ENCODE measurements around the gene BLTP3A. TPM values are rescaled to one million over a fixed set of nuclear protein-coding genes. Genes with fewer than 3 reads are reported as not detected.
"Not testable (repeated sequence)": the region's sequence is repeated elsewhere in the genome, so short reads cannot be mapped to it uniquely, and the experiment has no call there.

Gene BLTP3A
- total RNA-seq, 4 donors from 2014 or later = 7.5 to 13.1 (median 9.8) TPM

- Histone ChIP-seq H3K27ac (replicated peaks in 1 of 4) (no peak overlapping the region), H3K36me3 (no peaks in the 10 kb centered on the region), H3K4me3 (no peak overlapping the region), H3K4me1 (peaks cover 5 to 19% (median 12%) of the 10 kb centered on the region in 4 donors), H3K27me3 (no peaks in the 10 kb centered on the region), H3K9me3 (no peaks in the 10 kb centered on the region)
- no peak for DNase-seq (ENCODE audit: extremely low spot score)
- 95% methylated on average over 3 of the region's 3 CpGs for WGBS
- intact Hi-C loops (cut with DNase I) = no loop called here
- no peak for TF ChIP-seq CTCF (IDR thresholded peaks at IDR 0.05)
- no peak for TF ChIP-seq EP300 (IDR thresholded peaks at IDR 0.05)
- TF ChIP-seq POLR2A (IDR thresholded peaks at IDR 0.05; ENCODE audit: low read depth) = no peak
- no peak for TF ChIP-seq POLR2AphosphoS5 (IDR thresholded peaks at IDR 0.05)
Measured at GRCh38 chr6:34798057-34798456, 6.2 kb downstream of the BLTP3A start.

GRCh38 chr6:34799547-34799946 is 7.7 kb downstream of the BLTP3A start:
- TF ChIP-seq POLR2AphosphoS5 (IDR thresholded peaks at IDR 0.05) (no peak), CTCF (IDR thresholded peaks at IDR 0.05) (no peak), POLR2A (IDR thresholded peaks at IDR 0.05; ENCODE audit: low read depth) (no peak), EP300 (IDR thresholded peaks at IDR 0.05) (no peak)
- 88% methylated on average over 3 of the region's 3 CpGs for WGBS

GRCh38 chr6:34804543-34804942 is 12.7 kb downstream of the BLTP3A start:
- H3K27me3 ChIP-seq = no peaks in the 10 kb centered on the region
- TF ChIP-seq POLR2AphosphoS5 (IDR thresholded peaks at IDR 0.05) = no peak
- no peak for TF ChIP-seq EP300 (IDR thresholded peaks at IDR 0.05)
- no peak for TF ChIP-seq POLR2A (IDR thresholded peaks at IDR 0.05; ENCODE audit: low read depth)
- TF ChIP-seq CTCF (IDR thresholded peaks at IDR 0.05) = no peak
- DNase-seq (ENCODE audit: extremely low spot score) = no peak
- intact Hi-C loops (cut with DNase I) = no loop called here
- H3K36me3 ChIP-seq = no peaks in the 10 kb centered on the region
- no peaks in the 10 kb centered on the region for H3K9me3 ChIP-seq
- no peak overlapping the region for H3K27ac ChIP-seq (replicated peaks in 1 of 4)
- H3K4me3 ChIP-seq = no peak overlapping the region
- H3K4me1 ChIP-seq = peaks cover 0 to 5% (median 0%) of the 10 kb centered on the region in 4 donors

More at GRCh38 chr6:34799547-34799946, 7.7 kb downstream of the BLTP3A start:
- H3K27me3 ChIP-seq = no peaks in the 10 kb centered on the region
- H3K4me1 ChIP-seq = peaks cover 0 to 12% (median 4%) of the 10 kb centered on the region in 4 donors
- no peak overlapping the region for H3K4me3 ChIP-seq
- H3K27ac ChIP-seq (replicated peaks in 1 of 4) = no peak overlapping the region
- intact Hi-C loops (cut with DNase I) = no loop called here
- no peaks in the 10 kb centered on the region for H3K36me3 ChIP-seq
- H3K9me3 ChIP-seq = no peaks in the 10 kb centered on the region
- no peak for DNase-seq (ENCODE audit: extremely low spot score)

- H3K4me3 ChIP-seq; H3K9me3 ChIP-seq; H3K27me3 ChIP-seq; DNase-seq (ENCODE audit: extremely low spot score); H3K4me1 ChIP-seq; intact Hi-C loops (cut with DNase I); H3K27ac ChIP-seq (replicated peaks in 1 of 4); H3K36me3 ChIP-seq: not testable (repeated sequence)
- 96% methylated on average over 6 of the region's 6 CpGs for WGBS
Measured at GRCh38 chr6:34805074-34805473, 13.2 kb downstream of the BLTP3A start.

- Histone ChIP-seq H3K27me3 (no peaks in the 10 kb centered on the region), H3K27ac (replicated peaks in 1 of 4) (no peak overlapping the region), H3K36me3 (no peaks in the 10 kb centered on the region), H3K4me3 (no peak overlapping the region), H3K9me3 (no peaks in the 10 kb centered on the region), H3K4me1 (peaks cover 0 to 10% (median 0%) of the 10 kb centered on the region in 4 donors)
- no peak for DNase-seq (ENCODE audit: extremely low spot score)
- 90% methylated on average over 7 of the region's 9 CpGs for WGBS
- no peak for TF ChIP-seq POLR2AphosphoS5 (IDR thresholded peaks at IDR 0.05)
- no peak for TF ChIP-seq EP300 (IDR thresholded peaks at IDR 0.05)
- no peak for TF ChIP-seq CTCF (IDR thresholded peaks at IDR 0.05)
- no peak for TF ChIP-seq POLR2A (IDR thresholded peaks at IDR 0.05; ENCODE audit: low read depth)
- intact Hi-C loops (cut with DNase I) = no loop called here
Measured at GRCh38 chr6:34806738-34807453, 15.0 kb downstream of the BLTP3A start.

GRCh38 chr6:34808473-34808872 is 16.6 kb downstream of the BLTP3A start:
- intact Hi-C loops (cut with DNase I); H3K27me3 ChIP-seq; H3K36me3 ChIP-seq; H3K9me3 ChIP-seq; DNase-seq (ENCODE audit: extremely low spot score); H3K27ac ChIP-seq (replicated peaks in 1 of 4); H3K4me3 ChIP-seq: not testable (repeated sequence)
- 95% methylated on average over 3 of the region's 3 CpGs for WGBS
- H3K4me1 ChIP-seq = peaks cover 0 to 16% (median 6%) of the 10 kb centered on the region in 4 donors

- H3K27me3 ChIP-seq; H3K27ac ChIP-seq (replicated peaks in 1 of 4); H3K9me3 ChIP-seq; H3K4me3 ChIP-seq; intact Hi-C loops (cut with DNase I); H3K36me3 ChIP-seq; DNase-seq (ENCODE audit: extremely low spot score): not testable (repeated sequence)
- peaks cover 0 to 16% (median 9%) of the 10 kb centered on the region in 4 donors for H3K4me1 ChIP-seq
- 86% methylated on average over 9 of the region's 9 CpGs for whole genome bisulfite sequencing
Measured at GRCh38 chr6:34809419-34809818, 17.5 kb downstream of the BLTP3A start.

Measured in esophagus muscularis mucosa (tissue), 4 donors.